ENCODE data around the gene ELN.

Gene ELN

GRCh38 chr7:74020390-74020789 is 7.6 kb upstream of the ELN start:
- no peak for DNase-seq
- intact Hi-C loops (cut with DNase I), result no loop called here

DNA sequence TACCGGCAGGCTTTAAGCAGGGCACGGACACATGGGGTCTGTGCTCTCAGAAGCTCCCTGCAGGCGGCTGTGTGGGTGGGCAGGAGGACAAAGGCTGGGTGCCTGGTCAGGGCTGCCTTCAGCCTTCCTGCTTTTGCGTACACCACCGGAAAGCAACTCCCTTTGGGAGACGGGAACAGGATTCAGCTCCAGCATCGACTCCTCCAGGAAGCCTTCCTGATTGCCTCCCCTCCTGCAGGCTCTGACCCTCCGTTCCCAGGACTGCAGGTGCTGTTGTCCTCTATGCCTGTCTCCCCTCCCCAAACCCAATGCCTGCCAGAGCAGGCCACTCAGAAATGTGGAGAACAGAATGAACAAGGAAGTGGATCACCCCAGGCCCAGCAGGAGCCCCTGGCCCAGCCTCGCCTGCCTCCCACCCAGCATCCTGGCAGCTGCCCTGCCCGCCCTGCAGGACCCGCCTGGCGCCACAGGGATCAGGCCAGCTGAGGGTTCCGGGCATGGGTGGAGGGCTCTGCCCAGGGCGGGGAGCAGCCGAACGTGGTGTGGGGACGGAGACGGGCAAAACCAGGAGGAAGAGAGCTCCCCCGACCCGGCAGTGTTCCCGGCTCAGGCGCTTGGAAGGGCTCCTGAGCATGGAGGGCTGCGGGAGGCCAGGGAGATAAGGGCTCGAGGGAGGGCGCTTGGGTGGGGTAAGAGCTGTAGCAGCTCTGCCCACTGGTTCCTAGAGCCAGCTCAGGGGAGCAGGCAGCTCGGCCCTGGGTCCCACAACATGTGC is 6.2 kb upstream of the ELN start:
- DNase-seq, result no peak
- intact Hi-C loops (cut with DNase I), result no loop called here

DNA sequence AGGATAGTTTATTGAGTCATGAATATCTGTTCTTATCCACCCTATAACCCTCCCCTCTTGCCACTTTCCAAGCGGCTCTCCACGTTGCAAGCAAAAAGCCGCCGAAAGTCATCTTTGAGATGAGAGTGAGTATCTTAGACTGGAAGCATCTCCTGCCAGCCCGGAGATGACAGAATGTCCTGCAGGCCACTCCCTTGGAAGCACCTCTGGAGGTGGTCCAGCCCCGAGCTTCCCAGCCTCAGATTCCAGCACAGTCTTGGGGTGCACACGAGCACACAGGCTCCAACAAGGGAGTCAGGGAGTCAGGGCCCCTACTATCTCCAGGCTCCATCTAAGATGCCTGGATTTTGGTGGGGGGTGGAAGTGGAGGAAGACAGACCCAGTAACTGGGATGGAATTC is 5.5 kb upstream of the ELN start:
- no peak for DNase-seq
- intact Hi-C loops (cut with DNase I), result no loop called here

- DNase-seq, result peak in 2 of 42 donors; percentile 35 to 41
- intact Hi-C loops (cut with DNase I), result no loop called here
Observed at GRCh38 chr7:74023092-74023536, 4.9 kb upstream of the ELN start.

DNA sequence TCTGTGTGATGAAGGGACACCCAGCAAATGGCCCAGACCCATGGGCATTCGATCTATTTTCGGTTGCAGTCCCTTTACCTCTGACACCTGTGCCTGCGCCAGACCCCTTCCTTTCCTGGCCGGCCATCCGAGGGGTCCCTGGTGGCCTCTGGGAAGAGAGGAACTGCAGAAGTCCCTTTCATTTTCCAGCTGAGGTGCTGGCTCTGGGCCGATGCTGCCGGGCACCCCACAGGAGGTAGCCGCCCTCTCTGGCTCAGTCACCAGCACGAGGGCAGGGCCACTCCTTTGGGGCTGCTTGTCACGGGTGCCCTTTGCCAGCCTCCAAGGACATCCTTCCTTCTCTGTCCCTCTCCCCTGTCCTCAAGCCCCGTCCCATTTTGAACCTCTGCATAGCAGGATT is 4.2 kb upstream of the ELN start:
- no peak for DNase-seq
- intact Hi-C loops (cut with DNase I), result no loop called here

DNA sequence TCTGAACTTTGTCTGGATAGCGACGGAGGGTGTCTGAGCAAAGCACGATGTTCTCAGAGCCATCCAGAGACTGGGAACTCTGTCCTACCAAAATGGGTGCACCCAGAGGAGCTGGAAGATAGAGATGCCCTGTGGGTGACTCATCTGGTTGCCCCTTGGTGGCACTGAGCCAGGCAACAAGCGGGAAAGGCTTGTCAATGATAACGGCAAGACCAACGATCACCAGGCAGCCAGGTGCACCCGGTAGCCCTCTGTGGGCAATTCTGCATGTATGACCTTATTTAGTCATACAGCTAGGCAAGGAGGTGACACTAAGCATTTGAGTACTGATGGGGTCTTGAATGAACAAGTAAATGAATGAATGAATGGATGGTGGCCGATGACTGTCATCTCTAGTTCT is 2.8 kb upstream of the ELN start:
- DNase-seq, result no peak
- intact Hi-C loops (cut with DNase I), result loop anchor here (5.0 kb wide), 1 partner anchor 158 kb away; no protein-coding TSS in a partner anchor

DNA sequence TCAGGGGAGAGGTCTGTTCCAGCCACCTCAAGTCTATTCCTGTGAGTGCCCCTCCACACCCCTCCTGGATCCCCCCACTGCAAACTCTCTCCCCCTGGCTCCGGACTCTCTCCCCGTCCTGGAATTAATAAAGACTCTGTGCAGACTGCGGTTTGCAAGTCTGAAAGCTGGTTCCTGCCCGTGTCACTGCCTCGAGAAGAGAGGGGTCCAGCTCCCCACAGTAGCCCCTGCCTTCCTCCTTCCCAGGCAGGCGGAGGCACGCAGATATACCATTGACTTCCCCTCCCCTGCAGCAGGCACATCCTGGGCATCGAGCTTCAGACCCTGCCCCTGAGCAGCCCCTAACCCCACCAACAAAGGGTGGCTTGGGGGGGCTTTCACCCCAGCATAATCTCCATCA is 2.2 kb upstream of the ELN start:
- intact Hi-C loops (cut with DNase I), result loop anchor here (5.0 kb wide), 1 partner anchor 158 kb away; no protein-coding TSS in a partner anchor
- no peak for DNase-seq

GRCh38 chr7:74026406-74026902 is 1.5 kb upstream of the ELN start:
- DNase-seq, result no peak
- intact Hi-C loops (cut with DNase I), result loop anchor here (5.0 kb wide), 1 partner anchor 159 kb away; no protein-coding TSS in a partner anchor

GRCh38 chr7:74026903-74027682 is 880 bp upstream of the ELN start:
- peak; percentile 64 to 95 (median 89) for DNase-seq
- intact Hi-C loops (cut with DNase I), result loop anchor here (5.0 kb wide), 1 partner anchor 160 kb away; no protein-coding TSS in a partner anchor

DNA sequence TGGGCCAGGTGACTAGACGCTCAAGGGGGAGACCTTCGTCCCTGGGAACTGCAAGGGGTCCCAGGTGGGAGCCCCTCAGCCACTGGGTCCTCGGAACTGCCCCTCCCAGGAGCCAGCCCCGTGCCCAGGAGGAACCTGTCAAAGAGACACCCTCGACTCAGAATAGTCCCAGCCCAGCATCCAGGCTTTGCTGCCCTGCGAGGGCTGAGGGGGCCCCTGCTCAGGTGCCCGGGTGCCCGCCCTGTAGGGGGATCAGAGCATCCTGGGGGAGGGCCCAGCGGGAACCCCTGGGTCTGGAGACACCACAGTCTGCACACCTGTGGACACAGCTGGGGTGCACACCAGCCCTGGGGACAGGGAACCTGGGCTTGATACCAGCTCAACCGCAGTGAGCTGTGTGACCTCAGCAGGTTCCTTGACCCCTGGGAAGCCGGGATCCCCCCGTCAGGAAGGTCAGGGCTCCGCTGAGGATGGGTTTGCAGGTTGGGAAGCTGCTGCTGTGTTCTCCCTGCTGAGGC is 407 bp downstream of the ELN start:
- intact Hi-C loops (cut with DNase I), result loop anchor here (5.0 kb wide), 1 partner anchor 161 kb away; no protein-coding TSS in a partner anchor

DNA sequence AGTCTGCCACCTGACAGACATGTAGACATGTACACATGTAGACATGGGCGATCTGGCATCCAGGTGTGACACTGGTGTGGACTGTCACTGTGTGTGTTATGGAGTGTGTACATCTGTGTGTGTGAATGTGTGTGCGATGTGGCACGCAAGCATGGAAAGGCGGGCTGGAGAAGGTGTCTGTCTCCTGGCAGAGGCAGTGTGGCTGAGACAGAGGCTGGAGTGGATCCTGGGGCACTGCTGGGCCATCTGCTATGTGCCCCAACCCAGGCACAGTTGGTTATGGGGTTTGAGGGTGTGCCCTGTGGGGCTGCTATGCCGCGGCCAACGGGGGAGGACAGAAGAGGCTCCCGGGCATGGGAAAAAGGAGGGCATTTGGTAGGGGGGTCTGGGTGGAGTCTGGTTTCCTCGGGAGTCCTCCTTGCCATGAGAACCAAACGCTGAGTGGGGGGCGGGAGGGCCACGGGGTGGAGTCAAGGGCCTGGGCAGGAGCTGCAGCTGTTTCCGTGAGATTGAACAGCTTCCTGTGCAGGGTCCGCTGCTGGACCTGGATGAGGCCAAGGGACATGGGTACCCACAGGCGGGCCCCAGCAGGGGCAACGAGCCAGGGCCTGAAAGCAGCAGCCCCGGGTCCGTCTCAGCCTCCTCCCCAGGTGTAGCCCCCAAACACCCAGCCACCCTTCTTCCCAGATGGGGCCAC is 1.3 kb downstream of the ELN start:
- intact Hi-C loops (cut with DNase I), result loop anchor here (5.0 kb wide), 1 partner anchor 162 kb away; no protein-coding TSS in a partner anchor
- DNase-seq, result peak in 2 of 42 donors; percentile 22 to 32

More for the DNA sequence above, 407 bp downstream of the ELN start:
- DNase-seq, result no peak

- intact Hi-C loops (cut with DNase I), result loop anchor here (5.0 kb wide), 1 partner anchor 163 kb away; no protein-coding TSS in a partner anchor
- DNase-seq, result peak in 38 of 42 donors; percentile 41 to 85 (median 63)
Observed at GRCh38 chr7:74029991-74030415, 2.0 kb downstream of the ELN start.

- no peak for DNase-seq
- intact Hi-C loops (cut with DNase I), result no loop called here
Observed at GRCh38 chr7:74030861-74031260, 2.9 kb downstream of the ELN start.

- intact Hi-C loops (cut with DNase I), result no loop called here
Observed at GRCh38 chr7:74031403-74032190, 3.6 kb downstream of the ELN start.

GRCh38 chr7:74032191-74032490 is 4.2 kb downstream of the ELN start:
- DNase-seq, result peak in 18 of 42 donors; percentile 13 to 67 (median 46)
- intact Hi-C loops (cut with DNase I), result no loop called here

More at GRCh38 chr7:74031403-74032190, 3.6 kb downstream of the ELN start:
- DNase-seq, result no peak

DNA sequence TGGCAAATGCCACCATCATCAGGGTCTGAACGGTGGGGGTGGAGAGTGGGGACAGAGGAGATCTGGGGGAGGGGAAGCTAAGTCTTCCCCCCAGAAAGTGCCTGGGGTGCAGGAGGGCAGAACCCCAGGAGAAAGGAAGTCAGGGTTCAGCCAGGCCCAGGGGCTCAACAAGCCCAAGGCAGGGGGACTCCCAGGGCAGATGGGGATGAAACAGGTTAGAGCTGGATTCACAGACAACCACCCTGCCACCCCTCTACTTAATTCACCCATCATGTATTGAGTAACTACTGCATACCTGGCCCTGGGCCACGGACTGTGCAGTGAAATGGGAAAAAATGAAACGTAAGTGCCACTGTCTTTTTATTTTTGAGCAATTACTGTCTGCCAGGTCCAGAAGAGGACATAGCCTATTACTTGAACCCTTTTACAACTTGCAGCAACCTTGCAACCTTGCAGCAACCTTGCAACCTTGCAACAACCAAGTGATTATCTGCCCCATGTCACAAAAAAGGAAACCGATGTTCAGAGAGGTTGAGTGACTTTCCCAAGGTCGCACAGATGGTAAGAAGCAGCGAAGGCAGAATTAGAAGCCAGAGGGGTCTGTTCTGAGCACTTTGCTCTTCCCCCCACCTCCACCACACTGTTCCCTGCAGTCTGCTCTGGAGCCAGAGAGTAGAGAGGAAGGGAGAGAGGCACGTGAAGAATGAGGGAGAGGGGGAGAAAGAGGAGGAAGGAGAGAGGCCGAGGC is 4.8 kb downstream of the ELN start:
- DNase-seq, result no peak
- intact Hi-C loops (cut with DNase I), result no loop called here

All from head of caudate nucleus (tissue), 42 donors.